Panc1 (cell line): ENCODE results near the gene ADRM1.

Experiments used
- CTCF ChIP-seq: fragments of 450-650 bp; IDR thresholded peaks from 2 replicates; pipeline ENCODE4 v1.5.1; 2017; ENCODE audit warnings: mild to moderate bottlenecking
- SIN3A ChIP-seq: IDR thresholded peaks from 2 replicates; pipeline ENCODE4 v1.6.1; 2012; ENCODE audit warnings: low read depth, mild to moderate bottlenecking, low read length, moderate library complexity, borderline replicate concordance; ENCODE audit not compliant: insufficient read depth
- TCF7L2 ChIP-seq: IDR thresholded peaks from 2 replicates; pipeline ENCODE4 v1.6.1; 2011; ENCODE audit warnings: mild to moderate bottlenecking, low read depth, low read length, inconsistent platforms

- TF ChIP-seq CTCF (no peak), SIN3A (no peak; the same call in 1 of the 2 replicates), TCF7L2 (no peak)
Measured at GRCh38 chr20:62307226-62308101, 4.7 kb downstream of the ADRM1 start.
